ENCODE results near the gene S100A5. TPM values are rescaled to one million over a fixed set of nuclear protein-coding genes. Genes with fewer than 3 reads are reported as not detected.
A peak's percentile ranks its signal among the peaks of the same experiment; 100 is the strongest.
"Not testable (repeated sequence)": the region's sequence is repeated elsewhere in the genome, so short reads cannot be mapped to it uniquely, and the experiment has no call there.

Gene S100A5
- total and polyA plus RNA-seq, 11 donors = not detected

DNA sequence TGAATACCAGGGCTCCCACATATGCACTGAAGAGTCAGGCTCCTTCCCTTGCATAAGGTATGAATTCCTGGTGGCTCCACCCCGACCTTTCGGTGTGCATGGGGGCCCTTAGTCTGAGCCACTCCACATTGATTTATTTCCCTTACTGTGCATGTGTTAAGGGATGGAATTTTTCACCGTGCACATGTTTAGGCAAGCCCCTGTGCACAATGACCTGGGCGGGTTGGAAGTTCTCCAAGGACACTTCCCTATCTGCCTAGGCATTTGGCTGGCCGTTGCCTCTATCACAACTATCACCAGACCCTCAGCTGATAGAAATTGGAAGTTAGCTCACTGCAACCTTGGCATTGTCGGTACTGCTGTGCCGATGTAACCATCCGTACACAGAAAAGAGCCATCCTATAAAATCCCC is 14.6 kb downstream of the S100A5 start:
- no peak for TF ChIP-seq CTCF (IDR thresholded peaks at IDR 0.05)
- H3K9me3 ChIP-seq = no peaks in the 10 kb centered on the region
- peak in 2 of 4 donors; percentile 34 to 47 for ATAC-seq
- H3K4me3 ChIP-seq = no peak overlapping the region
- 20 to 28% (median 25%) methylated on average over 8 of the region's 8 CpGs for WGBS, 4 donors
- H3K27ac ChIP-seq = no peak overlapping the region
- no peaks in the 10 kb centered on the region for H3K27me3 ChIP-seq
- peak in 1 of 5 donors; percentile 36 for DNase-seq
- intact Hi-C loops (cut with DNase I) = no loop called here
- peaks cover 0 to 17% (median 7%) of the 10 kb centered on the region in 12 donors for H3K4me1 ChIP-seq
- no peaks in the 10 kb centered on the region for H3K36me3 ChIP-seq

DNA sequence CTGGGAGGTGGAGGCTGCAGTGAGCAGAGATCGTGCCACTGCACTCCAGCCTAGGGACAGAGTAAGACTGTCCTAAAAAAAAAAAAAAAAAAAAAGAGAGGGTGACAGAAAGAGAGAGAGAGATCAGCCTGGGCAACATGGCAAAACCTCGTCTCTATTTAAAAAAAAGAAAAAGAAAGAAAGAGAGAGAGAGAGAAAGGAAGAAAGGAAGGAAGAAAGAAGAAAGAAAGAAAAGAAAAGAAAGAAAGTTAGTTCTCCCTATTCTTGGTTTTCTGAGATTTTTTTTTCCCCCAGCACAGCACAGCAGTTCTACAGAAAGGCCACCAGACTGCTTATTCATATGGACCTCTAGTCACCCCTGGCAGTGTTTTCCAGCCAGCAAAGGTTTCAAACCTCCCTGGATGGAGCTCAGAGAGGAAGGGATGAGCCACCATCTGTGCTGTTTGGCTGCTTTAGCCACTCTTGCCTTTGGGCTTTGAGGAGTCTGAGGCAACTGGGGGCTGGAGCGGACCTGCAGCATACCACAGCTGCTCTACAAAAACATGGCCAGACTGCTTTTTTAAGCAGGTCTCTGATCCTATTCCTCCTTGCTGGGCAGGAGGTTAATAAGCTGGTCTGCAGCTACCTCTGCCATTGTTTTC is 15.5 kb downstream of the S100A5 start:
- TF ChIP-seq POLR2A (IDR thresholded peaks at IDR 0.05) (no peak), CTCF (IDR thresholded peaks at IDR 0.05) (no peak)
- intact Hi-C loops (cut with DNase I) = no loop called here
- 59 to 76% (median 61%) methylated on average over 3 of the region's 3 CpGs for WGBS, 4 donors
- Histone ChIP-seq H3K27ac (no peak overlapping the region), H3K4me3 (no peak overlapping the region), H3K4me1 (peaks cover 0 to 17% (median 7%) of the 10 kb centered on the region in 12 donors), H3K36me3 (no peaks in the 10 kb centered on the region), H3K9me3 (no peaks in the 10 kb centered on the region), H3K27me3 (no peaks in the 10 kb centered on the region)
- peak in 1 of 5 donors; percentile 40 for DNase-seq
- peak in 3 of 4 donors; percentile 28 to 68 (median 48) for ATAC-seq

DNA sequence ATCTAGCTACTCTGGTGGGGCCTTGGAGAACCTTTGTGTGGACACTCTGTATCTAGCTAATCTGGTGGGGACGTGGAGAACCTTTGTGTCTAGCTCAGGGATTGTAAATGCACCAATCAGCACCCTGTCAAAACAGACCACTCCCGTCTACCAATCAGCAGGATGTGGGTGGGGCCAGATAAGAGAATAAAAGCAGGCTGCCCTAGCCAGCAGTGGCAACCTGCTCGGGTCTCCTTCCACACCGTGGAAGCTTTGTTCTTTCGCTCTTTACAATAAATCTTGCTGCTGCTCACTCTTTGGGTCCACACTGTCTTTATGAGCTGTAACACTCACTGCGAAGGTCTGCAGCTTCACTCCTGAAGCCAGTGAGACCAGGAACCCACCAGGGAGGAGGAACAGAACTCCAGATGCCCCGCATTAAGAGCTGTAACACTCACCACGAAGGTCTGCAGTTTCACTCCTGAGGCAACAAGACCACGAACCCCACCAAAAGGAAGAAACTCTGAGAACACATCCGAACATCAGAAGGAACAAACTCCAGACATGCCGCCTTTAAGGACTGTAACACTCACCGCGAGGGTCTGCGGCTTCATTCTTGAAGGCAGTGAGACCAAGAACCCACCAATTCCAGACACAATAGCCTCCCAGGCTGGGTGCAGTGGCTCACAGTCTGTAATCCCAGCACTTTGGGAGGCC is 18.2 kb downstream of the S100A5 start:
- DNase-seq; H3K27ac ChIP-seq; H3K36me3 ChIP-seq; ATAC-seq; H3K9me3 ChIP-seq; intact Hi-C loops (cut with DNase I); H3K4me3 ChIP-seq; H3K27me3 ChIP-seq: not testable (repeated sequence)
- 78 to 83% (median 80%) methylated on average over 13 to 14 of the region's 14 CpGs for WGBS, 4 donors
- H3K4me1 ChIP-seq = peaks cover 0 to 19% (median 7%) of the 10 kb centered on the region in 12 donors

- H3K27me3 ChIP-seq; intact Hi-C loops (cut with DNase I); DNase-seq; H3K9me3 ChIP-seq; H3K36me3 ChIP-seq; H3K27ac ChIP-seq; H3K4me3 ChIP-seq; ATAC-seq: not testable (repeated sequence)
- WGBS, 4 donors = 95 to 97% (median 97%) methylated on average over 26 to 37 of the region's 37 CpGs
- peaks cover 0 to 19% (median 7%) of the 10 kb centered on the region in 12 donors for H3K4me1 ChIP-seq
Observed at GRCh38 chr1:153521808-153522207, 18.9 kb downstream of the S100A5 start.

- no peaks in the 10 kb centered on the region for H3K9me3 ChIP-seq
- DNase-seq (no peak), ATAC-seq (no peak)
- no peak overlapping the region for H3K27ac ChIP-seq
- intact Hi-C loops (cut with DNase I) = no loop called here
- no peaks in the 10 kb centered on the region for H3K36me3 ChIP-seq
- TF ChIP-seq POLR2A (IDR thresholded peaks at IDR 0.05) = no peak
- no peak for TF ChIP-seq CTCF (IDR thresholded peaks at IDR 0.05)
- peaks cover 0 to 16% (median 3%) of the 10 kb centered on the region in 12 donors for H3K4me1 ChIP-seq
- WGBS, 4 donors = 89 to 100% (median 92%) methylated on average over 3 to 4 of the region's 4 CpGs
- no peak overlapping the region for H3K4me3 ChIP-seq
- no peaks in the 10 kb centered on the region for H3K27me3 ChIP-seq
Observed at GRCh38 chr1:153520818-153521476, 19.8 kb downstream of the S100A5 start.

GRCh38 chr1:153520137-153520691 is 20.5 kb downstream of the S100A5 start:
- intact Hi-C loops (cut with DNase I); ATAC-seq: not testable (repeated sequence)
- 90 to 91% (median 91%) methylated on average over 5 of the region's 5 CpGs for WGBS, 4 donors

More at GRCh38 chr1:153520137-153520691, 20.5 kb downstream of the S100A5 start:
- H3K36me3 ChIP-seq, H3K4me3 ChIP-seq, DNase-seq, H3K9me3 ChIP-seq, H3K27ac ChIP-seq, H3K27me3 ChIP-seq: not testable (repeated sequence)
- peaks cover 0 to 18% (median 4%) of the 10 kb centered on the region in 12 donors for H3K4me1 ChIP-seq

Measured in heart left ventricle (tissue), 16 donors.